Skin of body (tissue), 2 donors: ENCODE results near the gene IL12RB1. TPM values are rescaled to one million over a fixed set of nuclear protein-coding genes. Genes with fewer than 3 reads are reported as not detected.

ENCODE experiments used
- DNase-seq: peaks from one replicate; lab custom pipeline; 2025; lab: John Stamatoyannopoulos, UW
- total RNA-seq: library from RNA; depleted of rRNA; stranded (reverse); fragments of >200 nt; gene quantifications from one replicate; pipeline ENCODE4 v1.2.3, GENCODE V29; 2014

Gene IL12RB1
- total RNA-seq, result 0.10 TPM

DNA sequence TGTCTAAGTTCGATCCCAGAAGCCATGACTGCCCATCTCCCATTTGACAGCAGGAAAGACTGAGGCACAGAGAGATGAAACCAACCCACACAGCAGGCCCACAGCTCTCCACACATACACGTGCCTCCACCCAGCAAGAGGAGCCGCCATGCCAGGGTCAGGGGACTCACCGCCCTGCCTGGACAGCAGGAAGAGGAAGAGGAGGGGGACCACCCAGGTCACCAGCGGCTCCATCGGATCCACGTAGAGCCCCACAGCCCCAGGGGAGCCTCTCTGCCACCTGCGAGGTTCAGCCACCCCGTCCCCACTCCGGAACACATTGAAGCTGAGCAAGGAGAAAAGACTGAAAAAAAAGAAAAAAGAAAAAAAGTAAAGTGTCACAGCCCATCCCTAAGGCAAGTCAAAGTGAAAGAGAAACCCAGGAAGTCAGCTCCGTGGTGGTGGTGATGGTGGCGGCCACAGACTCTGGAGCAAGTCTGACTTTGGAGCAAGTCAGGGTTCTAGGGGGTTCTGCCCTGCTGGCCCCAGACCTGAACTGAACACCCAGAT, at the start of gene IL12RB1:
Gene IL12RB1 (minus strand): TSS at position 345 of the 549 bp plus-strand sequence. CDS start 111 bp downstream, at position 234.
- DNase-seq, result no peak

DNA sequence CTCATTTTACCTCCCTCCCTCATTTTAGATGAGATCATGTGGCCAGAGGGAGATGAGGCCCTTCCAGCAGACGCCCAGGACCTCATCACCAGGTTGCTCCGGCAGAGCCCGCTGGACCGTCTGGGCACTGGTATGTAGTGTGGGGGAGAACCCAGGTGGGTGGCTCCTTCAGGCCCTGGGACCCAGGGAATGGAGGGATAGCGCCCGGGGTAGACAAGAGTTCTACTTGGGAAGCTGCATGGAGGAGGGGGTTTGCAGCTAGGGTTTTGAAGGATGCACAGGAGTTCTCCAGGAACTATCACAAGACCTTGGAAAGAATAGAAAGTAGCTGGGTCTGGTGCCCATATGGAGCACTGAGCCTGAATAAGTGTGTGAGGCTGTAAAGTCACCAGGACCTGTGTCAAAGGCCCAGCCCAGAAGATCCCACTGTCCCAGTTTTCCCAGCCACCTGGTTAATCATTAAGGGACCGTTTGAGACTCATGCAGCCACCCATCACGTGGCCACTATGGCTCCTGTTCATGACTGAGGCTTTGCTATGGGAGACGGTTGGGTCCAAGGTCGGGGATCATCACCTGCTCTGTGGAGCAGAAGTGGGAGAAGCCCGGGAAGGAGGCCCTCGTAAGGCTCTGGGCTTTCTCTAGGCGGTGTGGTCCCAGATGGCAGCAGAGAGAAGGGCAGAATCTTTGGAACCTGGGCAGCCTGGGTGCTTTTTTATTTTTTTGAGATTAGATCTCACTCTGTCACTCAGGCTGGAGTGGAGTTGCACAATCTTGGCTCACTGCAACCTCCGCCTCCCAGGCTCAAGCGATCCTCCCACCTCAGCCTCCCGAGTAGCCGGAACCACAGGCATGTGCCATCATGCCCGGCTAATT, 49.2 kb upstream of the IL12RB1 start:
- DNase-seq, result no peak

DNA sequence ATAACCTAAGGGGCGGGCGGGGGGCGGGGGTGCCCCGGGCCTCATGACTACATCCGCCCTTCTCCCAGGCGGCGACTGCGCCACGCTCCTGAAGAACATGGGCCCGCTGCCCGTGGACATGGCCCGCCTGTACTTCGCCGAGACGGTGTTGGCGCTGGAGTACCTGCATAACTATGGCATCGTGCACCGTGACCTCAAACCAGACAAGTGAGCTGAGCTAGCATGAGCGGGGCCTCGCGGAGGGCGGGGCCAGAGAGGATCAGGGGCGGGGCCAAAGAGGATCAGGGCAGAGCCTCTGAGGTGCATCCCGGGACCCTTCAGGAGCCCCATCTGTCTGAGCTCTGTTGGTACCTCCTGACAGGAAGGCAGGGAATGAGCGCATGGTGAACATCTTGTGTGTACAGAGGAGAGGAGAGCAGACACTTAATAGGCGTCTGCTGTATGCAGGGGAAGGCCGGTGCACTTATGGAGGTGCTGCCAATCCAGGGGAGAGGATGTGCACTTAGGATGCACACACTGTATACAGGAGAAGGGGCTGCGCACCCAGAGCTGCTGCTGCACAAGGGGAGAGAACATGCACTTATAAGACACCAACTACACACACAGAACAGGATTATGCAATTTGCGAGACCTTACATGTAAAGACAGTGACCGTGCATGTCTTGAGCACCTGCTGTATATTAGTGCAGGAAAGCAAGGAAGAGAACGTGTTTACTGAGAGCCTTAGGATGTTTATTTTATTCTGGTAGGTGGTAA, 45.3 kb upstream of the IL12RB1 start:
- no peak for DNase-seq

DNA sequence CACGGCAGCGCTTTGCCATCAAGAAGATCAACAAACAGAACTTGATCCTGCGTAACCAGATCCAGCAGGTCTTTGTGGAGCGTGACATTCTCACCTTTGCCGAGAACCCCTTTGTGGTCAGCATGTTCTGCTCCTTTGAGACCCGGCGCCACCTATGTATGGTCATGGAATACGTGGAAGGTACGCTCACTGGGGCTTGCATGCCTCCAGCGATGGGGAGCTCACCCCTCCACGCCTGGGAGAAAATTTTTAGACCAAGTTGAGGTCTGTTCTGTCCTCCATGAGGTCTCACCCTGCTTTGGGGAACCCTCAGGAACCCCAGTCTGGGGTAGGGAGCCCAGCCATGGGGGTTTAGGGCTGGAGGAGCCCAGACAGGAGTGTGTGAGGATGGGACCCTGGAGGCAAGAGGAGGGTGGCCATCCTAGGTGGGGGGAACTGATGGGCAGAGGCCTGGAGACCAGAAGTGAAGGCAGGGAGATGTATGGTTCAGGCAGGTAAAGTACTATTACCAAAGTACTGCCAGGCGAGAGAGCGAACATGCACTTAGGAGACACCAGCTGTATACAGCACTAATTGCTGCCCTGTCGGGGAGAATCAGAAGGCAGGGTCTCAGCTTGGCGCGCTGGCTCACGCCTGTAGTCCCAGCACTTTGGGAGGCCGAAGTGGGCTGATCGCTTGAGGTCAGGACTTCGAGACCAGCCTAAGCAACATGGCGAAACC, 43.9 kb upstream of the IL12RB1 start:
- no peak for DNase-seq

DNA sequence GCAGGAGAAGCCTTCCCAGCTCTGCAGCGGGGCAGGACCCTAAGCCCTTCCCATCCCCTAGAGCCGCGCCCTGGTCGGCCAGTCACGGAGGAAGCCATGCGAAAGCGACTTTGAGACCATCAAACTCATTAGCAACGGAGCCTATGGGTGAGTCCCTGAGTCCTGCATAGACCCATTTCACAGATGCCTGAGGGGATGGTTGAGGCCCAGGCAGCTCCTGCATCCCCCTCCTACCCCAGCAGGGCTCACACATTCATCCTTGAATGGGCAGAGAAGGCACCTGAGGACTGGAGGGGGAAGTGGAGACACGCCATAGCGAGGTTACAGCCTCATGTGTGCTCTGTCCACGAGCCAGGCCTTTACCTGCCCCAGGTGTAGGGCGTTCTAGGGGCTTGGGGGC, 42.1 kb upstream of the IL12RB1 start:
- no peak for DNase-seq

DNA sequence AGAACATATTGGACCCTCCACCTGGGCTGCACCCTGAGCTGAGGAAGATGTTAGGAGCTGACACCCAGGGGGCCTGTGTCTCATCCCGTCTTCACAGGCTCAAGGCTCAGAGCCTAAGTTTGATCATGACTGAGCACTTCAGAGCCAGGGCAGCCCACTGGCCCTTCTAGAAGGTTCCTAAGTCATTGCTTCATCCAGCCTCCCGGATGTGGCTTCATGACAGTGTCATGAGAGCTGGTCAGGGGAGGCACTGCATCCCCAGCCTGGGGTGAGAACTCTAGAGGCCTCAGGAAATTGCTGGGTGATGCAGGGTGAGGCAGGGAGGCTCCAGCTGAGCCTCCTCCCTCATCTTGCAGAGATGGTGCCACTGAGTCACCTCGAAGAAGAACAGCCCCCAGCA, 41.3 kb upstream of the IL12RB1 start:
- DNase-seq, result no peak

DNA sequence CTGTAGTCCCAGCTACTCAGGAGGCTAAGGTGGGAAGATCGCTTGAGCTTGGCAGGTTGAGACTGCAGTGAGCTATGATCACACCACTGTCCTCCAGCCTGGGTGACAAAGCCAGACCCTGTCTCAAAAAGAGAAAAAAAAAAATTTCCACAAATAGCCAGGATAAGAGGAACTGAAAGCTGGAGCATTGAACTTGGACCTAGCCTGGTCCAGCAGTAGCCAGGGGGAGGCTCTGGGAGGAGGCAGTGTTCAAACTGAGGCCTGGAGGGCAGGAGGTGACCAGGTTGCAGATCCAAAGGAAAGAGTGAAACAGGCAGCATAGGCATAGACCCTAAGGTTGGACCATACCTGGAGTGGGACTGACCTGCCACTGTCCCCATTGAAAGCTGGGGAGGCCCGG, 39.4 kb upstream of the IL12RB1 start:
- no peak for DNase-seq

DNA sequence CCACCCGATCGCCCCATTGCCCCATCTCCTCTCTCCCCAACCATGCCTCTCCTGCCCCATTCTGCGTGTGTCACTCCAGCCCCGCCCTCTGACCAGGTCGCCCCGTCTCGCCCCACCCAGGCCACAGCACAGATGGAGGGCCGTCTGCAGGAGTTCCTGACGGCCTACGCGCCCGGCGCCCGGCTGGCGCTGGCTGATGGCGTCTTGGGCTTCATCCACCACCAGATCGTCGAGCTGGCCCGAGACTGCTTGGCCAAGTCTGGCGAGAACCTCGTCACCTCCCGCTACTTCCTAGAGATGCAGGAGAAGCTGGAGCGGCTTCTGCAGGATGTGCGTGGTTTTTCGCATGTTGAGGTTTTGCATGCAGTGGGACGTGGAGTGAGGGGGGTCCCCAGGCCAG, 37.1 kb upstream of the IL12RB1 start:
- no peak for DNase-seq

DNA sequence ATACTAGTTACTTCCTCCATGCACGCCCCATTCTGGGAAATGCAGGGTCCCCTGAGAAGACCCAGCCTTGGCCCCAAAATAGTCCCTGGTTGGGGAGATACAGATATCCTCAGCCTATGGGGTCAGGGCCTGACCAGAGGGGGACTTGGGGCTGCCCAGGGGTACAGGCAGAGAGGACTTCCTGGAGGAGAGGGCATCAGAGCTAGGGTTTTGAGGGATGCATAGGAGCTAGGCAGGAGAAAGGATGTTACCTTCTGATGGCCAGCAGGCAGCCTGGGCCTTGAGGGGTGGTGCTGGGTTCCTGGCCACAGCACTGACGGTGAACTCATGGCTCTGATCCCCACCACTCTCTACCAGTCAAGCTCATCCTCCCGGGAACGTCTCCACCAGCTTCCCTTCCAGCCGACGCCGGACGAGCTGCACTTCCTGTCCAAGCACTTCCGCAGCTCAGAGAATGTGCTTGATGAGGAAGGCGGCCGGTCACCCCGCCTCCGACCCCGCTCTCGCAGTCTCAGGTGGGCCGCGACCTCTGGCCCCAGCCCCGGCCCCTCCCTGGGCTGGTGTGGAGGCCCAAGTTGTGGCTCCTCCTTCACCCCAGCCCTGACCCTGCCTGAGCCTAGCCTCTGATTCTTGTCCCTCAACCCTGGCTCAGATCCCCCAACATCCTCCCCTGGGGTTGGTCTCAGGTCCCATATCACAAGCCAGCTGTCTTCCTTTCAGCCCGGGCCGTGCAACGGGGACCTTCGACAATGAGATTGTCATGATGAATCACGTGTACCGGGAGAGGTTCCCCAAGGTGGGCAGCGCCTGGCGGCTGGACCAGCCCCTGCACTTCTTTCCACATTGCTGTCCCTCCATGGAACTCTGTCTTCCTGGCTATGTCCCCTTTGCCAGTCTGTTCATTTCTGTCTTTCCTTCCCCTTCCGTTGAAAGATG, 36.4 kb upstream of the IL12RB1 start:
- DNase-seq, result no peak

DNA sequence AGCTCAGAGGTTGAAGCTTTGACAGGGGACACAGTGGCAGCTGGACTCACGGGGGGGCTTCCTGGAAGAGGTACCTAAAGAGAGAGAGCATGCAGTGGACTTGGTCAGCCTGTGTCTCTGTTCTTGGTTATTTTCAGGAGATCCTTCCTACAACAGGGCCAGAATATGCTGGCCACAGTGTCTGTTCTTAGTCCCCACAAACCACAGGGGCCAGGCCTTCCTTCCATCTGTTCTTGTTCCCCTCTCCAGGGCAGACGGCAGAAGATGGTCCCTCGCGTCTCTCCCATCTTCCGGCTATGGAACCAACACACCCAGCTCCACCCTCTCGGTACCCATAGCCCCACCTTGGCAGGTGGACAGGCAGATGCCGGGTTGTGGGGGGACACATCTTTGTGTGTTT, 35.7 kb upstream of the IL12RB1 start:
- no peak for DNase-seq

DNA sequence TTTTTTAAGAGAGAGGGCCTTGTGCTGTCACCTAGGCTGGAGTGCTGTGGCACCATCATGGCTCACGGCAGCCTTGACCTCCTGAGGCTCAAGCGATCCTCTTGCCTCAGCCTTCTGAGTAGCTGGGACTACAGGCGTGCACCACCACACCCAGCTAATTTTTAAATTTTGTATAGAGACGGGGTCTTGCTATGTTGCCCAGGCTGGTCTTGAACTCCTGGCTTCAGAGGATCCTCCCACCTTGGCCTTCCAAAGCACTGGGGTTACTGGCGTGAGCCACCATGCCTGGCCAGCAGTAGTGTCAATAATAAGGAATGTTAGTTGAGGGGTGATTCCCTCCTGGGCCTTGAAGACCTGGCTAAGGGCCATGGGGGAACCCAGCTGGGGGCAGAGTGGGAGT, 34.4 kb upstream of the IL12RB1 start:
- DNase-seq, result no peak

DNA sequence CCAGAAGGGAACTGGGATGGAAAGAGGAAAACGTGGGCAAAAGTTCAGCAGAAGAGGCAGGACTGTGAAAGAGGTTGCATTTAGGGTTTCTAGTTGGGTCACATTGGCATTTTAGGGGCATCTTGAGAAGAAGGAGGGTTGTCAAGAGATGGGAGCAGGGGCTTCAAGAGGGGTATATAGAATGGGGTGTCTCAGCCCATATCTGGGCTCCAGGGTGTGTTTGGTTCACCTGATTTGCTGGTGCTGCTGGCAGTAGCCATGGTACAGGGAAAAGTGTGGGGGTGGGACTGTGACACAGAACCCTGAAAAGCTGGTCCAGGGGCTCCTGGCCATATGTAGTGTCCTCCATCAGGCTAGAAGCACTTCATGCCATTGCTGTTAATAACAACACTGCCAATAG, 33.4 kb upstream of the IL12RB1 start:
- no peak for DNase-seq

DNA sequence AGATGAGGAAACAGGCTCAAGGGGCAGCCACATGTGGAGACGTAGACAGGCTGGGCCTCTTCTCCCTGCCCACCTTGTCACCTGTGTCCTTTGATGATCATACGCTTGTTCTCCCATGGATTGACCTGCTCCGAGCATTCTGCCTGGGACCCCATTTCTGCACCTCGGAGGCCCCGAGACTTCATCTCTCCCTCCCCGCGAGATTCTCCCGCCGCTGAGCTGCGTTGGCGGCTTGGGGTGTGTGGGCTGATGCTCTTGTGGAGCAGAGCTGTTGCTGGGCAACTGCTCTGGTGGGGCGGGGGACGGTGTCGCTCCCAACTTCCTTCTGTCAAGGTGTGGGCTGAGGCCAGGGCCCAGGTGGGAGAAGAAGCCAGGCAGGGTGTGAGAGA, 33.0 kb upstream of the IL12RB1 start:
- DNase-seq, result no peak

DNA sequence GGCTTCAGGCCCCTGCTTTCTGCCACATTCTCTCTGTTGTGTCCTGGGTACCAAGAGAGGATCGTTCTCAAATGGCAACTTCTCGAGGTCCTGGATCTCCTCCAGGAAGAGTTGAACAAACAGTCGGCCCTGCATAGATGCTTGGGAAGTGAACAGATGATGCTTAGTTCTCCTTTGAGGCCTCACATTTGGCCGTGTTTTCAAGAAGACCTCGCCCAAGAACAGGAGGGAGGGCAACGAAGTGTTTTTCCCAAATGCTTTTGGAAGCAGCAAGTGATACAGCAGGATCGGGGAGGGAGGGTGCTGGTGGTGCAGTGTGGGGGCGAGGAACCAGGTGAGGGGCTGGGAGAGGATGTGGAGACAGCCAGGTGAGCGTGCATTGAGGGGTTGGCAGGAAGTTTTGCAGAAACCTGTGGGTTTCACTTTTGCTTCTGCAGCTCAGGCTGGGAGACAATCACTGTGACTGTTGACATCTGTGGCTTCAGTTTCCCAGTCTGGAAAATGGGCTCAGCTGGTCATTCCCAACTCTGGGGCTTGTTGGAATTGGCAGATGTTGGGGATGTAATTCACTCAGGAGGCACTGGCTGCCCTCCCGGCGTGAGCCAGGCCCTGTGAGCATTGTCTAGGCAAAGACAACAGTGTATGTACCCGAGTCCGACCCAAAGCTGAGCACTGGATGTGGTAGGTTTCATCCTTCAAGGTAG, 32.4 kb upstream of the IL12RB1 start:
- DNase-seq, result no peak

DNA sequence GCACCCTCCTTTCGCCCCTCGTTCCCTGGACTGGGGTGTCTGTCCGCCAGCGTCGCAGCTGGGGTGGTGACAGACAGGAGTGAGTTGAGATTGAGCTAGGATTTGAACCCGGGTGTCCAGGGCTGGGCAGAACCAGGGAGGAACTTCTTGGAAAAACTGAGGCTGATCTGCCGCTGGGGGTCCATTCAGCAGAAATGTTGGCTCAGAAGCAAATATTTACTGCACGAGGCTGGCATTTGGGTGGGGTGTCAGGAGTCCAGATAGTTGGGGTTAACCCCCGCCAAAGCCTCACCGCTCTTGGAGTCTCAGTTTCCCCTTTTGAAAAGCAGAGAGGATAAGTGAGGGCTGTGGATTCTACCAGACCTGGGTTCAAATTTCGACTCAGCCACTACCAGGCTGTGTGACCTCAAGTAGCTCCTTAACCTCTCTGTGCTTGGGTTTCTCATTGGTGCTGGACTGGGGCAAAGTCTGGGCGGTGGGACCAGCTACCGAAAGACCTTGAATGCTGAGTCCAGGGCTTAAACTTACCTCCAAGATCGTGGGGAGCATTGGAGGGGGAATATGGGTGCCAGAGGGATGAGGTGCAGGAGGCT, 31.8 kb upstream of the IL12RB1 start:
- DNase-seq, result no peak

DNA sequence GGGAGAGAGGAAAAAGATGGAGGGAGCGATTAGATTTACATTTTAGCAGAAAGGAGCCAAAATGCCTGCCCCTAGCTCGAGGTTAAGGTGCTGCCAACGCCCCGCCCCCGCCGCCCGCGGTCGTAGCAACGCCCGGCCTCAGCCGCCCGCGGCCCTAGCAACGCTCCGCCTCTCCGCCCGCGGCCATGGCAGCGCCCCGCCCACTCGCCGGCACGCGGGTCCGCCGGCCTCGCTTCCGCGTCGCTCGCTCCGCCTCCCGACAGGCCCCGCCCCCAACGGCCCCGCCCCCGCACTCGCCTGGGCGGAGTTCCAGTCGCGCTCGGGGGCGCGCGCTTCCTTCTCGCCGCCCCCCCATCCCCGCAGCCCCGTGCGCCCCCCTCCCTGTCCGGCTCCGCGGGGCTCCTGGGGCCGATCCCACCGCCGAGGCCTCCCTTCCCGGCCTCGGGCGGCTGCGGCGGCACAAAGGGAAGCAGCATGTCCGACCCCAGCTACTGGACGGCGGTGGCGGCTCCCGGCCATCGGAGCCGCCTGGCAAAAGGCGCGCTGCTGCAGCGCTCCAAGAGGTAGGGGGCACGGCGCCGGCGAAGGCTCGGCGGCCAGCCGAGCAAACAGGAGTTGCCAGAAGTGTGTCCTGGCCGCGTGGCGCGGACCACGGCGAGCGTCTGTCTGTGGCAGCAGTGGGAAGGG, 31.1 kb upstream of the IL12RB1 start:
- peak; percentile 75 for DNase-seq

DNA sequence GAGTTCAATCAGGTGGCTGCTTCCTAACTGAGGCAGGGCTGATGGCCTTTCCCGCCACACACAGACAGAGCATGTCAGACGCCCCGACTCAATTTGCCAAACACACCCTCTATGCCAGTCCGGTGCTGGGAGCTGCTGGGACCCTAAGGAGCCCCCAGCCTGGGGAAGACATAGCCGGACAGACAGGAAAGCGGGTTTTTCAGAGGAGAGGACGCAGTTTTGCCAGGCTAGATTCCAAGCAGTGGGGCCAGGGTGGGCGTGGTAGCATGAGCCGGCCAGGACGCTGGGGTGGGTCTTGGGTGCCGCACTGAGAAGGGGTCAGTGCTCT, 30.6 kb upstream of the IL12RB1 start:
- no peak for DNase-seq

DNA sequence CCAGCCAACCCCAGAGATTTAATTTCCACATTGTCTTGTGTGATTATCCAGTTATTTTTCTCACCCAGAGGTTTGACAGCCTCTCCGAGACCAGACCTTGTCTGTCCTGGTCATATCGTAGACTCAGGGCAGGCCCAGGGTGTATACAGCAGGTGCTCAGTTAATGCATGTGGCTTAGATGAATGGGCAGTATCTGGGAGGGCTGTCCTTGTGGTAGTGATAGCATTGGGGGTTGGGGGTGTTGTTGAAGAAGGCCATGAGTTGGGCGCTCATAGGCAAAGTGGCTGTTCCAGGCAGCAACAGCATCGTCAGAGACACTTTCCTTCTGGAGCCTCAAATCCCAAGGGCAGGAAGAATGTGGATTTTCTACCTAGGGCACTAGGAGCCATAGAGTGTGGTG, 27.7 kb upstream of the IL12RB1 start:
- DNase-seq, result no peak

DNA sequence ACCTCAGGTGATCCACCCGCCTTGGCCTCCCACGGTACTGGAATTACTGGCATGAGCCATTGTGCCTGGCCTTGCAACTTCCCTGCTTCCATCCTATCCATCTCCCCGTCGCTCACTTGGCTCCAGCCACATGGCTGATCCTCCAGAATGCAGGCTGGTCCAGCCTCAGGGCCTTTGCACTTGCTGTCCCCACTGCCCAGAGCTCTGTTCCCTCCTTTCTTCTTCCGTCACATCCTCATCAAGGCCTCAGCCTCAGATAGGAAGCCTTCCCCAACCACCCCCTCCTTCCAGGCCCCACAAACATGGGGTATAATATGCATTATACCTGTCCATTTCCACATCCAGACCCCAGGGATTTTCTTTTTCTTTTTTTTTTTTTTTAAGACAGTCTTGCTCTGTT, 27.1 kb upstream of the IL12RB1 start:
- DNase-seq, result no peak
